Tibial nerve (tissue), 4 donors: ENCODE measurements around the gene HOXB4.

Source experiments
- EP300 ChIP-seq, 2 donors: sonication (generic); formaldehyde crosslinking; IDR thresholded peaks; one replicate each; pipeline ENCODE4 v1.6.1; 2017; ENCODE audit warnings: antibody characterized with exemption in 2 of 2, mild to moderate bottlenecking in 1 of 2
- POLR2A ChIP-seq, 2 donors: fragments of 450-650 bp; IDR thresholded peaks; one replicate each; pipeline ENCODE4 v1.6.1; 2017; ENCODE audit warnings: antibody characterized with exemption in 2 of 2, mild to moderate bottlenecking in 2 of 2, moderate library complexity in 2 of 2
- TF ChIP-seq, protein P1 (sequence below), 5 experiments: fragments of 200-600 bp in 3 of 5; fragments of 450-650 bp in 2 of 5; sonication (generic) in 3 of 5; IDR thresholded peaks; one replicate each; pipeline ENCODE4 v1.5.1; 2016 to 2019; ENCODE audit warnings: antibody characterized with exemption in 5 of 5, mild to moderate bottlenecking in 3 of 5, moderate library complexity in 2 of 5

DNA sequence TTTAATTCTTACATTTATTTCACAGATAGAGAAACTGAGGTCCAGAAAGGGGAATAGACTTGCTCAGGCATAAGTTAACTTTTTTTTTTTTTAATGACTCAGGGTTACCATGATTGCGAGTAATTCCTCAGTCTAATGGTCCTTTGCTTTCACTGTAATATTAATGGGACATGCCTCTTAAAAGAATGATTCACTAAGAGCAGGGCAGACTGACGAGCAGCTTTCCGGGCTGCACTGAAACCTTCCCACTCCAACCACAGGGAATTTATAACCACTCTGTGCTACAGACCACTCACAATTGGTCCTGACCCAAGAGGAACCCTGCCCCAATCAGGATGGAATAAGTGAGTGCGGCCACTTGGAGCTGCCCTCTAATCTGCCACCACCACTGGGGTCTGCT lies 39.0 kb downstream of the HOXB4 start:
- TF ChIP-seq, protein P1, sequence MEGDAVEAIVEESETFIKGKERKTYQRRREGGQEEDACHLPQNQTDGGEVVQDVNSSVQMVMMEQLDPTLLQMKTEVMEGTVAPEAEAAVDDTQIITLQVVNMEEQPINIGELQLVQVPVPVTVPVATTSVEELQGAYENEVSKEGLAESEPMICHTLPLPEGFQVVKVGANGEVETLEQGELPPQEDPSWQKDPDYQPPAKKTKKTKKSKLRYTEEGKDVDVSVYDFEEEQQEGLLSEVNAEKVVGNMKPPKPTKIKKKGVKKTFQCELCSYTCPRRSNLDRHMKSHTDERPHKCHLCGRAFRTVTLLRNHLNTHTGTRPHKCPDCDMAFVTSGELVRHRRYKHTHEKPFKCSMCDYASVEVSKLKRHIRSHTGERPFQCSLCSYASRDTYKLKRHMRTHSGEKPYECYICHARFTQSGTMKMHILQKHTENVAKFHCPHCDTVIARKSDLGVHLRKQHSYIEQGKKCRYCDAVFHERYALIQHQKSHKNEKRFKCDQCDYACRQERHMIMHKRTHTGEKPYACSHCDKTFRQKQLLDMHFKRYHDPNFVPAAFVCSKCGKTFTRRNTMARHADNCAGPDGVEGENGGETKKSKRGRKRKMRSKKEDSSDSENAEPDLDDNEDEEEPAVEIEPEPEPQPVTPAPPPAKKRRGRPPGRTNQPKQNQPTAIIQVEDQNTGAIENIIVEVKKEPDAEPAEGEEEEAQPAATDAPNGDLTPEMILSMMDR (IDR thresholded peaks at IDR 0.05) = no peak
- TF ChIP-seq POLR2A (IDR thresholded peaks at IDR 0.05) = no peak
- TF ChIP-seq EP300 (IDR thresholded peaks at IDR 0.05) = no peak
